Amniotic epithelial cell (primary cell): ENCODE measurements around the gene NAP1L4.
A peak's percentile ranks its signal among the peaks of the same experiment; 100 is the strongest.

Experiments used
- DNase-seq: peaks from one replicate; pipeline ENCODE4 v3.0.0-alpha.2; 2010; ENCODE audit warnings: low read depth

Gene NAP1L4, protein sequence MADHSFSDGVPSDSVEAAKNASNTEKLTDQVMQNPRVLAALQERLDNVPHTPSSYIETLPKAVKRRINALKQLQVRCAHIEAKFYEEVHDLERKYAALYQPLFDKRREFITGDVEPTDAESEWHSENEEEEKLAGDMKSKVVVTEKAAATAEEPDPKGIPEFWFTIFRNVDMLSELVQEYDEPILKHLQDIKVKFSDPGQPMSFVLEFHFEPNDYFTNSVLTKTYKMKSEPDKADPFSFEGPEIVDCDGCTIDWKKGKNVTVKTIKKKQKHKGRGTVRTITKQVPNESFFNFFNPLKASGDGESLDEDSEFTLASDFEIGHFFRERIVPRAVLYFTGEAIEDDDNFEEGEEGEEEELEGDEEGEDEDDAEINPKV

GRCh38 chr11:2992234-2992996 lies at the start of gene NAP1L4:
NAP1L4 (minus strand) TSS chr11:2992329; CDS start chr11:2979220, 13,109 bp downstream.
- peak; percentile 94 for DNase-seq

- DNase-seq: no peak
Observed at GRCh38 chr11:3040881-3041280, 48.8 kb upstream of the NAP1L4 start.

- DNase-seq: no peak
Observed at GRCh38 chr11:3037945-3038271, 45.8 kb upstream of the NAP1L4 start.

GRCh38 chr11:3037040-3037944 lies 45.2 kb upstream of the NAP1L4 start:
- DNase-seq: peak; percentile 63

- DNase-seq: no peak
Observed at GRCh38 chr11:3036419-3036818, 44.3 kb upstream of the NAP1L4 start.

DNA sequence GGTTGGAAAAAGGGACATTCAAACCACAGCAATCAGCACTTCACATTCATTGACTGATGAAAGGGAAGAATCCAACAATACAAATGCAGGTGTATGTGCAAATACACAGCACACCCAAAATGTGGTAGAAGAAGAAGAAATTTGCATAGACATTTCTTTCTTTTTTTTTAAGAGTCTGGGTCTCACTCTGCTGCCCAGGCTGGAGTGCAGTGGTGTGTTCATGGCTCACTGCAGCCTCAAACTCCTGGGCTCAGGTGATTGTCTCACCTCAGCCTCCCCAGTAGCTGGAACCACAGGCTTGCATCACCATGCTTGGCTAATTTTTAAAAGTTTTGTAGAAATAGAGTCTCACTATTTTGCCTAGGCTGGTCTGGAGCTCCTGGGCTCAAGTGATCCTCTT lies 43.2 kb upstream of the NAP1L4 start:
- DNase-seq: no peak

GRCh38 chr11:3030289-3031070 lies 38.4 kb upstream of the NAP1L4 start:
- DNase-seq: no peak

GRCh38 chr11:3028813-3029212 lies 36.7 kb upstream of the NAP1L4 start:
- no peak for DNase-seq

DNA sequence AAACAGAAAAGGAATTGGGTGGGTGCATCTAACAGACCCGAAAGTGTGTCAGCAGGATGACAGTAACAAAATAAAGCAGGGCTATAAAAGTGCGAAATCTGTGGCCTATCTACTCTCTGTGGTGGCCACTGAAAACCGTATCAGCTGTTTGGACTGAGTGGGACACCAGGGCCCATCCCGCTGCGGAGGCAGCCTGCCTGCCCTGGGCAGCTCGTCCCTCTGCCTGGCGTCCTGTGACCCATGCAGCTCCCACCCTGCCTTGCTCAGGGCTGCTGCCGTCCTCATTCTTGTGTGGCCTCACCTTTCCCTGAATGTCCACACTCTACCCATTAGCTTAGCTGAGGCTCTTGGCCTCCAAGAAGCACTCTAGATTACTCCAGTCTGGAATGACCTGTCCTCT lies 34.7 kb upstream of the NAP1L4 start:
- DNase-seq: no peak

- peak; percentile 87 for DNase-seq
Observed at GRCh38 chr11:3022982-3023381, 30.9 kb upstream of the NAP1L4 start.

- peak; percentile 87 for DNase-seq
Observed at GRCh38 chr11:3022300-3022967, 30.3 kb upstream of the NAP1L4 start.

- DNase-seq: peak; percentile 27
Observed at GRCh38 chr11:3021125-3021524, 29.0 kb upstream of the NAP1L4 start.

DNA sequence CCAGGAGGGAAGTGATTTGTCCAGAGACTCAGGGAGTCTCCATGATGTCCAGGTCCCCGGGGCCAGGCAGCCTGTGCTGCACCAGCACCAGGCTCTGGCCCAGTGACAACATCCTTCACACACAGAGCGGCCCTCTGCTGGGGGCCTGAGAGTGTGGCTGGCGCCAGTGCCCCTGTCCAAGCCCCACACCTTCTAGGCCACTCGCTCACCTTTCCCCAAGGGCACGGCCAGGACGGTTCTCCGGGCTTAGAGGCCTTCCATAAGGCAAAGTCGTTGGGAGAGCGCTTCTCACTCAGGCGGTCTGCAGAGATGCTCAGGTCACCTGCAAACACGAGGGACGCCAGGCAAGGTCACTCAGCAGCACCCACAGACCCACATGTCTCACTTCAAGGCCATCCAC lies 27.9 kb upstream of the NAP1L4 start:
- no peak for DNase-seq

- no peak for DNase-seq
Observed at GRCh38 chr11:3018596-3018995, 26.5 kb upstream of the NAP1L4 start.

- no peak for DNase-seq
Observed at GRCh38 chr11:3016861-3017260, 24.7 kb upstream of the NAP1L4 start.

DNA sequence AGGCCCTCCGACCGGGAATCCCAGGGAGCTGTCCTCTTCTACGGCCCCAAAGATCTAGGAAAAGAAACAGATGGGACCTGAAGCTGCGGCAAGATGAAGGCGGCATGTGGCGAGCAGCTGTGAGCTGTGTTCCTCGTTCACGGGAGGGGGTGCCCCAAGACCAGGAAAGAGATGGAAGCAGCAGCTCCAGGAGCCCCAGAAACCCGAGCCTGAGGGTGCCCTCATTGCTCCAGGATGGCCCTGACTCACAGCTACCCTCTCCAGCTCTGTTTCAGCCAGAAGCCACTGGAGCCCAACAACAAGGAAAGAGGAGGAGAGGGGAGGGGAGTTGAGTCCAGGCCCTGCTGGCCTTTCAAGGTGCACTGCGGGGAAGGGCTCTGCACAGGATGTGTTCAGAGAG lies 23.7 kb upstream of the NAP1L4 start:
- DNase-seq: no peak

DNA sequence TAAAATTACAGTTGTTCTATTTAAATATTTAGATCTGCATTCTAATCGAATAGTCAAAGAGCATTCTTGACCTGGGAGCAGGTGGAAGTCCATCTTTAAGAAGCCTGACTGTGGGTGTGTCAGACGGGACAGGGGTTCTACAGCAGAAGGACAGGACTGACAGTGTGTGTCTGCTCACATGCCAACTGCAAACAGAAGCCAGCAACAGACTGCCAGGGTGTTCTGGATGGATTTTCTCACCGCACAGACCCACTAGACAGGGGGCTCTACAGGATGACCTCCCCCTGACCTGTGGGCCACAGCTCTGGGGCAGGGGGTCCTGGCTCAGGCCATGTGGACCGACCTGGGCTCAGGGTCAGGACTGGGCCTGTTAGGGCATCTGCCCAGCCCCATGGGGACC lies 22.8 kb upstream of the NAP1L4 start:
- no peak for DNase-seq

DNA sequence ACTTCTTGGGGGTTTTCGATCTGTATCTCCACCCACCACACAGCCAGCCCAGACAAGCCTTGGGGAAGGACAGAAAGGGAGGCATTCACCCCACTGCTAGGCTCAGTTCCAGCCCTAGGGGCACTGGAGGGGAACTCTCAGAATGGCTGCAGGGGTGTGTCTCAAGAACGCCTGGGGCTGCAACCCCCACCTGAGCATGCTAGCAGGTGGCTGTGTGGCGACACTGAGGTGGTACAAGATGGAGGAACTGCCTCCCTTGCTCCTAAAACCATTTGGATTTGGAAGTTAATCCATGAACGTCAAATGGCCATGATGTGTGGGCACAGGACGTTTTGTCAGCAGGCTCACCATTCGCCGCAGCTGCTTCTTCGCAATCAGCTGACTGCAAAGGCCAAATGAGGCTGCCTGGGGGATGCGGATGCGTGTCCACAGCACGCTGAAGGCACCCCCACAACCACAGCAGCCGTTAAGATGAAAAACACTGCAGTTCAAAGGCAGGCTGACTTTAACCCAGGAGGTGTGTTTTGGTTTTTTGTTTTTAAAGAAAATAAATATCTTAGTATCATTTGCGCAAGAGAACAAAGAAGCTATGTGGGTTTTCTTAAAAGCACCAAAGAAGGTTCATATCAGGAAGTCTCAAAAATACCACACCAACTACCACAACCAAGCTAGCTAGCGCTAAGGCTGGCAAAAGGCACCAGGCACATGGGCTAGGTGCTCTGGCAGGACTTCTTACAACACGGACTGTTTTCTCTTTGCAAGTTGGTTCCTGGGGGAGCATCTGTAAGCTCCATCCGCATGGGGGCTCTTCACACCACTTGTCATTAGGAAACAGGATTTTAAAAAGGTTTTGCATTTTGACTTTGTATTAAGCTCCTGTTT lies 22.2 kb upstream of the NAP1L4 start:
- DNase-seq: no peak

DNA sequence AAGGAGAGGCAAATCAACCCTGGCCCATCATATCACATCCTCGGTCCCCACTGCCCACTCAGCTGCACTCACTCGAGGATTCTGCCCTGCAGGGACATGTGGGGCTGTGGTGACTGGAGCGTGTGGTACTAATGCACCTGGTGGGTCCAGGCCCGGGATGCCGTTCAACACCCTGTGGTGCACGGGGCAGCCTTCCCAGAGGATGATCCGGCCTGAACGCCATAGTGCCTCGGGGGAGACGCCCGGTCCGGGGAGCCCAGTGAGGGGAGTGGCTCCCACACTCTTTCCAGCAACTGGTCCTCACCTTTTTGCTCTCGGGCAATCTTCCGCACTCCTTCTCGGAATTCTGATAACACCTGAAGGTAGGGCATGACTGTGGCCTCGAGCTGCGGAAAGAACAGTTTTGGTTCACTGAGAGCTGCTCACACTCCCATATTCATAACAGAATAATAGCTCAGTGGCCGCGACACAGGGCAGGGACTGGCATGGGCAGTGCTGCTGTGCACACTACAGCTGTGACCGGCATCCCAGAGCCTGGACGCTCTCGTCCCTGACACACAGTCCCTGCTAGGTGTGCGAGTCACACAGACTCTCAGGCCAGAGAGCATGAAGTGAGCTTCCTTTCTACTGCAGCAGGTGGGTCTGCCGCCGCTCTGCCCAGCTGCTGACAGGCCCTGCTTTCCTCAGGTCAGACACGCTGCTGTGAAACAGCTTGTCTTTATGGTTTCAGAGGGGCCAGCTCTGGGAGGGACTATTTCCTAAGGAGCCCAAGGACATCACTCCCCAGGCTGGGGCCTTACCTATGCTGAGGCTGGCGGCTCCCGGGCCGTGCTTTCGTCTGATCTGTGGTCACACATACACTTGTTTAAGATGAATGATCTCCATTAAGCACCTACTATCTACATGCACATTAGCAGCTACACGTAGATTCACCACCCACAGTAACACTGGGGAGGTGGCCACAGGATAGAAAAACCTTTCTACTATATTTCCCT lies 20.1 kb upstream of the NAP1L4 start:
- DNase-seq: no peak
